HUES6 (cell line): Measurements from ENCODE around the gene GRIFIN.
A peak's percentile ranks its signal among the peaks of the same experiment; 100 is the strongest.
"Not testable (repeated sequence)": the region's sequence is repeated elsewhere in the genome, so short reads cannot be mapped to it uniquely, and the experiment has no call there.

Experiments
- H3K27ac ChIP-seq: 2 replicates; pipeline ENCODE4 v1.7.0; 2013; ENCODE audit warnings: low read depth, mild to moderate bottlenecking, low read length, inconsistent platforms
- H3K27me3 ChIP-seq: 2 replicates; pipeline ENCODE4 v1.6.1; 2013; ENCODE audit warnings: low read length; ENCODE audit not compliant: control insufficient read depth, insufficient read depth
- H3K36me3 ChIP-seq: 2 replicates; pipeline ENCODE4 v1.6.1; 2013; ENCODE audit warnings: low read length; ENCODE audit not compliant: control insufficient read depth, insufficient read depth
- H3K4me1 ChIP-seq: 2 replicates; pipeline ENCODE4 v1.6.1; 2013; ENCODE audit warnings: low read length; ENCODE audit not compliant: control insufficient read depth, insufficient read depth
- H3K4me3 ChIP-seq: 2 replicates; pipeline ENCODE4 v1.5.1; 2013; ENCODE audit warnings: low read depth, low read length
- H3K9ac ChIP-seq: one replicate; pipeline ENCODE4 v1.6.1; 2013; ENCODE audit warnings: mild to moderate bottlenecking, low read length
- H3K9me3 ChIP-seq: 2 replicates; pipeline ENCODE4 v1.6.1; 2013; ENCODE audit warnings: low read depth, low read length; ENCODE audit not compliant: control insufficient read depth, insufficient read depth

Gene GRIFIN

DNA sequence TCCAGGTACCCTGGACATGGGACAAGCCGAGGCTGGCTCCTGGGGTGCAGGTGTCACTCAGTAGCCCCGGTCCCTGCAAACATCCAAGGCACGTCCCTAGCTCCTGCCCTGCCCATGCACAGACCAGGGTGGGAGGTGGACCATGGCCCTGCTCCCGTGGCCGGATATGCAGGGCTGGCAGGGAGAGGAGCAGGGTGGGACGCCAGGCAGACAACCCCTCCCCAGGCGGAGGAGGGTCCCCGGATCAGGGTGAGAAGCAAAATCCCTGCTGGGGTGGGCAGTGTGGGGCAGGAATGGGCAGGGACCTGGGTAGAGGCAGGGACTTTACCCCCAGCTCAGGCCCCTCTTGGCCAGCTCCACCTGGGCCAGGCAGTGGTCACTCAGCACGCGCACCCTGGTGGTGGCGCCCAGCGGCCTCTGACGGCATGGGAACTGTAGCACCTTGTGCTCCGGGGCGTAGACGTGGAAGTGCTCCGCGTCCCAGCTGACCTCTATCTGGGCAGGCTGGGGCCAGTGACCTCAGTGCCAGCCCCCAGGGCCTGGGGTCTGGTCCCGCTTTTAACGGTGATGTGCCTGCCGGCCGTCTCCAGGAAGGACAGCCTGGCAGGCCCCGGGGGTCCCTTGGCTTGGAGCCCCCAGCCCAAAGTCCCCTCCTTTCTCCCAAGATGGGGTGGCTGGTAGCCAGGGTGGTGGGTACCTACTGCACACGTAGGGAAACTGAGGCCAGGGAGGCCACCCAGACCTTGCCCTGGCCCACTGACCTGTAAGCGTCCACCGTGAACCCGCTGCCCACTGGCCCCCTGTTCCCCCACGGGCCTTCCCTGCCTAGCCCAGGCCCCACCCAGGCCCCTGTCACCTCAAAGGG, 1.2 kb downstream of the GRIFIN start:
- Histone ChIP-seq H3K4me3 (no peak overlapping the region), H3K9ac (no peak overlapping the region), H3K4me1 (peaks cover 31% of the 10 kb centered on the region), H3K27me3 (no peaks in the 10 kb centered on the region), H3K27ac (no peak overlapping the region), H3K9me3 (no peaks in the 10 kb centered on the region), H3K36me3 (no peaks in the 10 kb centered on the region)

GRCh38 chr7:2474224-2474623, 2.0 kb downstream of the GRIFIN start:
- no peaks in the 10 kb centered on the region for H3K9me3 ChIP-seq
- no peaks in the 10 kb centered on the region for H3K36me3 ChIP-seq
- no peak overlapping the region for H3K9ac ChIP-seq
- no peak overlapping the region for H3K27ac ChIP-seq
- no peak overlapping the region for H3K4me3 ChIP-seq
- no peaks in the 10 kb centered on the region for H3K27me3 ChIP-seq
- H3K4me1 ChIP-seq = peaks cover 35% of the 10 kb centered on the region

DNA sequence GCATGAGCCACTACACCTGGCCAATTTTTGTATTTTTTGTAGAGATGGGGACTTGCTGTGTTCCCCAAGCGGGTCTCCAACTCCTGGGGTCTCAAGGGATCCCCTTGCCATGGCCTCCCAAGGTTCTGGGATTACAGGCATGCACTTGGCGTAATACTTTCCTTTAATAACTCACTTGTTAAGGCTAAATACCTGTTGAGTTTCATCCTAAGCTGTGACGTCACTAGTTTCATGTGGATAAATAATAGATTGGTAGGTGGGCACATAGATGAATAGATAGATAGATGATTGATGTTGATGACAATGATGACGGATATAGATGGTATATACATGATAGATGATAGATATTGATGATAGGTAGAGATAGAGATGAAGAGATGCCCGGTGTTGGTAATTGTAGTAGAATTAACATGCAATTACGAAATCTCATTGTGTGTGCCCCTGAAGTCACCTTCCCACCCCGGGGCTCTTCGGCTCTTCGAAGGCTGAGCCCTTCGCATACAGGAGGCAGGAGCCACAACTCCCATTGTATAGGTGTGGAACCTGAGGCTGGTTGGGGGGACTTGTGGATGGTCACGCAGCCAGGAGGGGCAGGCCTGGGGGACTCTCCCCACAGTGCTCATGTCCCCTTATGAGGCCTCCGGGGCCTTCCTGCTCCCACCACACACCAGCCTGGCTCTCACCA, 2.6 kb downstream of the GRIFIN start:
- Histone ChIP-seq H3K4me1 (peaks cover 34% of the 10 kb centered on the region), H3K27ac (no peak overlapping the region), H3K4me3 (no peak overlapping the region), H3K9me3 (no peaks in the 10 kb centered on the region), H3K9ac (no peak overlapping the region), H3K36me3 (no peaks in the 10 kb centered on the region), H3K27me3 (no peaks in the 10 kb centered on the region)

DNA sequence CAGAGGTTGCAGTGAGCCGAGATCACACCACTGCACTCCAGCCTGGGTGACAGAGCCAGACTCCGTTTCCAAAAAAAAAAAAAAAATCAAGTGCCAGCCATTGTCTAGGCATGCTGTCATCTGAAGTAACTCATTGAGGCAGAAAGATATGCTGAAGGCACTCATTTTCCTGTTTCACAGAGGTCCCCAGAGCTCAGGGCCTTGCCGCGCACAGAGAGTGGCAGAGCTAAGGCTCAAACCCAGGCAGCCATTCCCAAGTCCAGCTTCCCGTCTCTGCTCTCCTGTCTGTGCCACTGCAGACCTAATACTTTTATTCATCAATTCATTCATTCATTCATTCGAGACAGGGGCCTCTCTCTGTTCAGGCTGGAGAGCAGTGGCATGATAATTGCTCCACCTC, 3.5 kb downstream of the GRIFIN start:
- Histone ChIP-seq H3K27me3 (no peaks in the 10 kb centered on the region), H3K27ac (no peak overlapping the region), H3K4me3 (no peak overlapping the region), H3K9me3 (no peaks in the 10 kb centered on the region), H3K36me3 (no peaks in the 10 kb centered on the region), H3K9ac (no peak overlapping the region), H3K4me1 (peaks cover 31% of the 10 kb centered on the region)

DNA sequence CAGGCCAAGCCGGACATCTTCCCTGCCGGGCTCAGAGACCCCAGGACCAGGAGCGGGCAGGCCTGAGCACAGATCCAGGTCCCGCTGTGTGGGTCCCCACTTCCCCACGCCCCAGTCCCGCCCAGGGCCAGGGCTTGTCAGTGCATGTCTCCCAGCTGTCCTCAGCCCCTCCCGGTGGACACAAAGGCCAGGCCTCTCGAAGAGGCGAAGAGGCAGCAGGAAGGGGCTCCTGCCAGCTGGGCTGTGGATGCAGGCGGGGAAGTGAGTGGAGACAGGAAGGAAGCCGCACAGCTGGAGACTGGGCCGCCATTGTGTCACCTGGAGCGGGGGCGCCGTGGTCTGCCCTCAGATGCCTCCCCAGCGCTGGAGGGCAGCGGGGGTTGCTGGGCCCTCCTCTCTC, 4.8 kb downstream of the GRIFIN start:
- Histone ChIP-seq H3K4me1 (peaks cover 21% of the 10 kb centered on the region), H3K4me3 (no peak overlapping the region), H3K9me3 (no peaks in the 10 kb centered on the region), H3K27me3 (no peaks in the 10 kb centered on the region), H3K9ac (no peak overlapping the region), H3K27ac (peak overlapping the region; percentile 24; the same call in 1 of the 2 replicates), H3K36me3 (no peaks in the 10 kb centered on the region)

GRCh38 chr7:2471022-2471329, 5.2 kb downstream of the GRIFIN start:
- Histone ChIP-seq H3K36me3 (no peaks in the 10 kb centered on the region), H3K9ac (no peak overlapping the region), H3K4me1 (peaks cover 23% of the 10 kb centered on the region), H3K4me3 (no peak overlapping the region), H3K27ac (peak overlapping the region; percentile 24; the same call in 1 of the 2 replicates), H3K27me3 (no peaks in the 10 kb centered on the region), H3K9me3 (no peaks in the 10 kb centered on the region)

- no peak overlapping the region for H3K27ac ChIP-seq
These were observed 5.8 kb downstream of the GRIFIN start for GRCh38 chr7:2470204-2471021.

DNA sequence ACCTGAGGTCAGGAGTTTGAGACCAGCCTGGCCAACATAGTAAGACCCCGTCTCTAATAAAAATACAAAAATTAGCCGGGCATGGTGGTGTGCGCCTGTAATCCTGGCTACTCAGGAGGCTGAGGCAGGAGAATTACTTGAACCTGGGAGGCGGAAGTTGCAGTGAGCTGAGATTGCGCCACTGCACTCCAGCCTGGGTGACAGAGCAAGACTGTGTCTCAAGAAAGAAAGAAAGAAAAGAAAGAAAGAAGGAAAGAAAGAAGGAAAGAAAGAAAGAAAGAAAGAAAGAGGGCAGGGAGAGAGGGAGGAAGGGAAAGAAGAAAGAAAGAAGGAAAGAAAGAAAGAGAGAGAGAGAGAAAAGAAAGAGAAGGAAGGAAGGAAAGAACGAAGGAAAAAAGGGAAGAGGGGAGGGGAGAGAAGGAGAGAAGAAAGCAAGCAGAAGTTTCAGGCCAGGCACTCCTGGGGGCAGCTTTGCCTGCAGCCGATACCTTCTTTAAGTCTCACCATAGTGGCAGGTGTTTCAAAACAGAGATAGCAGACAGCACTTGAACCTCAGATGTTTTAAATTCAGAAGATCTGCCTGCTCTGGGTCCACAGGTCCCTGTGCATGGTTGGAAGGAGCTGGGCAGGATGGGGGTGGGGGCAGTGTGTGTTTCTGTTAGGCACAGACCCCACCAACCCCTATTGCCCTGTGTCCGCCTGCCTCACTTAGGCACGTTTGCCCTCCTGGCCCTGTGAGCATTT, 6.6 kb downstream of the GRIFIN start:
- H3K4me3 ChIP-seq, H3K9me3 ChIP-seq, H3K9ac ChIP-seq, H3K36me3 ChIP-seq, H3K27me3 ChIP-seq, H3K27ac ChIP-seq: not testable (repeated sequence)
- H3K4me1 ChIP-seq = peaks cover 28% of the 10 kb centered on the region

More at GRCh38 chr7:2470204-2471021, 5.8 kb downstream of the GRIFIN start:
- no peaks in the 10 kb centered on the region for H3K27me3 ChIP-seq
- H3K36me3 ChIP-seq = no peaks in the 10 kb centered on the region
- no peak overlapping the region for H3K4me3 ChIP-seq
- no peak overlapping the region for H3K9ac ChIP-seq
- peaks cover 28% of the 10 kb centered on the region for H3K4me1 ChIP-seq
- no peaks in the 10 kb centered on the region for H3K9me3 ChIP-seq

GRCh38 chr7:2468227-2468626, 8.0 kb downstream of the GRIFIN start:
- Histone ChIP-seq H3K4me3 (no peak overlapping the region), H3K9me3 (peaks cover 3% of the 10 kb centered on the region; the same call in 1 of the 2 replicates), H3K27ac (no peak overlapping the region), H3K4me1 (peaks cover 23% of the 10 kb centered on the region), H3K36me3 (no peaks in the 10 kb centered on the region), H3K9ac (no peak overlapping the region), H3K27me3 (no peaks in the 10 kb centered on the region)

DNA sequence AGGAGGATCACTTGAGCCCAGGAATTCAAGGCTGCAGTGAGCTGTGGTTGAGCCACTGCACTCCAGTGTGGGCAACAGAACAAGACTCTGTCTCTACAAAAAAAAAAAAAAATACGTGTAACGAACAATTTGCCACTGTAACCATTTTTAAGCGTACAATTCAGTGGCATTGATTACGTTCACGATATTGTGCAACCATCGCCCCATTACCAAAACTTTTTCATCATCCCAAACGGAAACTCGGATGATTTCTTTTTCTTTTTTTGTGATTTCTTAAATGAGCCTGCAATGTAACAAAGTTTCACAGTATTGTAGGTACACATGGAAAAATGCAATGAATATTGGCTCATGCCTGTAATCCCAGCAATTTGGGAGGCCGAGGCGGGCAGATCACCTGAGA, 9.5 kb downstream of the GRIFIN start:
- H3K4me3 ChIP-seq = no peak overlapping the region
- no peak overlapping the region for H3K27ac ChIP-seq
- H3K9me3 ChIP-seq = peaks cover 3% of the 10 kb centered on the region; the same call in 1 of the 2 replicates
- H3K4me1 ChIP-seq = peaks cover 23% of the 10 kb centered on the region
- no peaks in the 10 kb centered on the region for H3K27me3 ChIP-seq
- H3K36me3 ChIP-seq = no peaks in the 10 kb centered on the region
- no peak overlapping the region for H3K9ac ChIP-seq
